Endodermal cell (in vitro differentiated cells): ENCODE data around the gene ZNF546. TPM values are rescaled to one million over a fixed set of nuclear protein-coding genes. Genes with fewer than 3 reads are reported as not detected.
"Not testable (repeated sequence)": the region's sequence is repeated elsewhere in the genome, so short reads cannot be mapped to it uniquely, and the experiment has no call there.

Experiments used
- DNase-seq: peaks from one replicate; pipeline ENCODE4 v3.0.0-alpha.2; 2017
- H3K27ac ChIP-seq: 2 replicates; pipeline ENCODE4 v1.5.1; 2013; ENCODE audit warnings: mild to moderate bottlenecking, low read depth, low read length, moderate library complexity
- H3K27me3 ChIP-seq: 2 replicates; pipeline ENCODE4 v1.6.1; 2013; ENCODE audit warnings: mild to moderate bottlenecking, low read length, moderate library complexity; ENCODE audit not compliant: insufficient read depth, control insufficient read depth, poor library complexity, severe bottlenecking
- H3K36me3 ChIP-seq: 2 replicates; pipeline ENCODE4 v1.7.0; 2013; ENCODE audit warnings: mild to moderate bottlenecking, low read length, moderate library complexity; ENCODE audit not compliant: control insufficient read depth, insufficient read depth
- H3K4me1 ChIP-seq: one replicate; pipeline ENCODE4 v1.7.0; 2013; ENCODE audit warnings: low read length; ENCODE audit not compliant: control insufficient read depth, insufficient read depth
- H3K4me3 ChIP-seq: 2 replicates; pipeline ENCODE4 v1.5.1; 2013; ENCODE audit warnings: mild to moderate bottlenecking, low read length, moderate library complexity
- H3K9ac ChIP-seq: 2 replicates; pipeline ENCODE4 v1.6.1; 2013; ENCODE audit warnings: mild to moderate bottlenecking, low read length, moderate library complexity; ENCODE audit not compliant: poor library complexity, severe bottlenecking; ENCODE audit errors: extremely low read depth
- H3K9me3 ChIP-seq: 2 replicates; pipeline ENCODE4 v1.6.1; 2013; ENCODE audit warnings: mild to moderate bottlenecking, low read length, moderate library complexity; ENCODE audit not compliant: control insufficient read depth
- H3K27ac Mint-ChIP-seq: 2 replicates; pipeline ENCODE4 v1.8.0; 2020; ENCODE audit warnings: mixed read lengths
- H3K27me3 Mint-ChIP-seq: 2 replicates; pipeline ENCODE4 v1.8.0; 2021; ENCODE audit warnings: mild to moderate bottlenecking, mixed read lengths; ENCODE audit not compliant: insufficient read depth
- H3K36me3 Mint-ChIP-seq: 2 replicates; pipeline ENCODE4 v1.8.0; 2020; ENCODE audit warnings: low read depth, mixed read lengths
- H3K4me1 Mint-ChIP-seq: 2 replicates; pipeline ENCODE4 v1.8.0; 2020; ENCODE audit warnings: mixed read lengths
- H3K4me3 Mint-ChIP-seq: 2 replicates; pipeline ENCODE4 v1.8.0; 2020; ENCODE audit warnings: mild to moderate bottlenecking, moderate library complexity, mixed read lengths
- H3K9me3 Mint-ChIP-seq: 2 replicates; pipeline ENCODE4 v1.8.0; 2020; ENCODE audit warnings: mild to moderate bottlenecking, mixed read lengths
- CTCF ChIP-seq: fragments of 200-600 bp; sonication (generic); conservative IDR thresholded peaks from 2 replicates; pipeline ENCODE4 v1.5.0; 2021; ENCODE audit warnings: antibody characterized with exemption, mild to moderate bottlenecking
- WGBS, 2 experiments: methylation state at CpG; one replicate each; pipeline versions ENCODE4 v1.1.5 to v1.1.7; 2013; ENCODE audit warnings: missing lambda C conversion rate in 2 of 2, mixed read lengths in 1 of 2; ENCODE audit not compliant: insufficient coverage in 1 of 2, insufficient read length in 1 of 2; 5-methylcytosine and 5-hydroxymethylcytosine counted together
- total RNA-seq, 2 donors: library from RNA; stranded (reverse); fragmentation: NEBNext Ultra II Directional in 1 of 2; extraction: Animal tissue kit (Norgen Biotek cat#: 25700) in 1 of 2; gene quantifications; 2 replicates in 1 of 2; 3 replicates in 1 of 2; pipeline ENCODE4 v1.2.1, GENCODE V29; 2021

Gene ZNF546
- total RNA-seq, 2 donors from 2014 or later: 2.5 to 4.6 TPM

GRCh38 chr19:39951686-39952085 lies 45.2 kb upstream of the ZNF546 start:
- Histone ChIP-seq H3K9me3 (no peaks in the 10 kb centered on the region), H3K27ac (no peak overlapping the region), H3K27me3 (no peaks in the 10 kb centered on the region), H3K4me3 (no peak overlapping the region), H3K4me1 (no peaks in the 10 kb centered on the region), H3K9ac (no peak overlapping the region), H3K36me3 (no peaks in the 10 kb centered on the region)
- no peak for DNase-seq
- Mint-ChIP-seq H3K4me3 (no peak overlapping the region), H3K36me3 (no peaks in the 10 kb centered on the region), H3K9me3 (no peaks in the 10 kb centered on the region), H3K4me1 (no peaks in the 10 kb centered on the region), H3K27ac (no peak overlapping the region), H3K27me3 (no peaks in the 10 kb centered on the region)
- no peak for TF ChIP-seq CTCF
- WGBS, 2 experiments: 81 to 86% methylated on average over 1 to 3 of the region's 3 CpGs

- H3K27ac ChIP-seq: no peak overlapping the region
- Mint-ChIP-seq H3K4me1 (peaks cover under 1% of the 10 kb centered on the region), H3K27me3 (no peaks in the 10 kb centered on the region), H3K4me3 (no peak overlapping the region), H3K27ac (no peak overlapping the region), H3K36me3 (no peaks in the 10 kb centered on the region), H3K9me3 (no peaks in the 10 kb centered on the region)
- no peak for TF ChIP-seq CTCF
- H3K9ac ChIP-seq: no peak overlapping the region
- H3K4me3 ChIP-seq: no peak overlapping the region
- no peaks in the 10 kb centered on the region for H3K9me3 ChIP-seq
- DNase-seq: no peak
- no peaks in the 10 kb centered on the region for H3K36me3 ChIP-seq
- no peaks in the 10 kb centered on the region for H3K4me1 ChIP-seq
- H3K27me3 ChIP-seq: no peaks in the 10 kb centered on the region
- WGBS, 2 experiments: 89 to 100% methylated on average over 2 to 7 of the region's 7 CpGs
Observed at GRCh38 chr19:39953915-39954314, 42.9 kb upstream of the ZNF546 start.

- 84 to 86% methylated on average over 3 to 5 of the region's 5 CpGs for WGBS, 2 experiments
- peak; percentile 59 for DNase-seq
- not testable (repeated sequence) for H3K9ac ChIP-seq, H3K36me3 ChIP-seq, H3K4me3 Mint-ChIP-seq, H3K9me3 Mint-ChIP-seq, H3K27ac ChIP-seq, H3K36me3 Mint-ChIP-seq, H3K27ac Mint-ChIP-seq, H3K9me3 ChIP-seq, H3K27me3 ChIP-seq, H3K4me3 ChIP-seq, H3K4me1 ChIP-seq
- peaks cover 11% of the 10 kb centered on the region for H3K27me3 Mint-ChIP-seq
- H3K4me1 Mint-ChIP-seq: peaks cover 15% of the 10 kb centered on the region
Observed at GRCh38 chr19:39957886-39958285, 39.0 kb upstream of the ZNF546 start.

GRCh38 chr19:39958942-39959341 lies 37.9 kb upstream of the ZNF546 start:
- peak; percentile 34 for DNase-seq
- H3K27ac ChIP-seq, H3K36me3 Mint-ChIP-seq, H3K9me3 Mint-ChIP-seq, H3K4me3 Mint-ChIP-seq, H3K36me3 ChIP-seq, H3K9ac ChIP-seq, H3K4me1 ChIP-seq, H3K4me3 ChIP-seq, H3K27ac Mint-ChIP-seq, H3K27me3 ChIP-seq, H3K9me3 ChIP-seq: not testable (repeated sequence)
- Mint-ChIP-seq H3K27me3 (peaks cover 11% of the 10 kb centered on the region), H3K4me1 (peaks cover 15% of the 10 kb centered on the region)
- WGBS, 2 experiments: 96% methylated on average over 3 of the region's 3 CpGs; no CpG with 5 or more reads in 1 of the 2 experiments

GRCh38 chr19:39959407-39959806 lies 37.5 kb upstream of the ZNF546 start:
- not testable (repeated sequence) for H3K9me3 ChIP-seq, DNase-seq, H3K4me3 ChIP-seq, H3K4me3 Mint-ChIP-seq, H3K36me3 Mint-ChIP-seq, H3K27ac ChIP-seq, H3K36me3 ChIP-seq, H3K9me3 Mint-ChIP-seq, H3K9ac ChIP-seq, H3K4me1 ChIP-seq, H3K27me3 ChIP-seq
- H3K27ac Mint-ChIP-seq: peak overlapping the region; percentile 39
- WGBS, 2 experiments: 82 to 92% methylated on average over 6 to 7 of the region's 13 CpGs
- peaks cover 11% of the 10 kb centered on the region for H3K27me3 Mint-ChIP-seq
- H3K4me1 Mint-ChIP-seq: peaks cover 15% of the 10 kb centered on the region
